ENCODE data around the gene MYO1C.
"Not testable (repeated sequence)": the region's sequence is repeated elsewhere in the genome, so short reads cannot be mapped to it uniquely, and the experiment has no call there.

- TF ChIP-seq, protein P1, sequence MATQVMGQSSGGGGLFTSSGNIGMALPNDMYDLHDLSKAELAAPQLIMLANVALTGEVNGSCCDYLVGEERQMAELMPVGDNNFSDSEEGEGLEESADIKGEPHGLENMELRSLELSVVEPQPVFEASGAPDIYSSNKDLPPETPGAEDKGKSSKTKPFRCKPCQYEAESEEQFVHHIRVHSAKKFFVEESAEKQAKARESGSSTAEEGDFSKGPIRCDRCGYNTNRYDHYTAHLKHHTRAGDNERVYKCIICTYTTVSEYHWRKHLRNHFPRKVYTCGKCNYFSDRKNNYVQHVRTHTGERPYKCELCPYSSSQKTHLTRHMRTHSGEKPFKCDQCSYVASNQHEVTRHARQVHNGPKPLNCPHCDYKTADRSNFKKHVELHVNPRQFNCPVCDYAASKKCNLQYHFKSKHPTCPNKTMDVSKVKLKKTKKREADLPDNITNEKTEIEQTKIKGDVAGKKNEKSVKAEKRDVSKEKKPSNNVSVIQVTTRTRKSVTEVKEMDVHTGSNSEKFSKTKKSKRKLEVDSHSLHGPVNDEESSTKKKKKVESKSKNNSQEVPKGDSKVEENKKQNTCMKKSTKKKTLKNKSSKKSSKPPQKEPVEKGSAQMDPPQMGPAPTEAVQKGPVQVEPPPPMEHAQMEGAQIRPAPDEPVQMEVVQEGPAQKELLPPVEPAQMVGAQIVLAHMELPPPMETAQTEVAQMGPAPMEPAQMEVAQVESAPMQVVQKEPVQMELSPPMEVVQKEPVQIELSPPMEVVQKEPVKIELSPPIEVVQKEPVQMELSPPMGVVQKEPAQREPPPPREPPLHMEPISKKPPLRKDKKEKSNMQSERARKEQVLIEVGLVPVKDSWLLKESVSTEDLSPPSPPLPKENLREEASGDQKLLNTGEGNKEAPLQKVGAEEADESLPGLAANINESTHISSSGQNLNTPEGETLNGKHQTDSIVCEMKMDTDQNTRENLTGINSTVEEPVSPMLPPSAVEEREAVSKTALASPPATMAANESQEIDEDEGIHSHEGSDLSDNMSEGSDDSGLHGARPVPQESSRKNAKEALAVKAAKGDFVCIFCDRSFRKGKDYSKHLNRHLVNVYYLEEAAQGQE (IDR thresholded peaks at IDR 0.05; ENCODE audit: insufficient read depth in 1 of 2, low read depth in 2 of 2, low read length in 1 of 2): not testable (repeated sequence)
- TF ChIP-seq, protein P2, sequence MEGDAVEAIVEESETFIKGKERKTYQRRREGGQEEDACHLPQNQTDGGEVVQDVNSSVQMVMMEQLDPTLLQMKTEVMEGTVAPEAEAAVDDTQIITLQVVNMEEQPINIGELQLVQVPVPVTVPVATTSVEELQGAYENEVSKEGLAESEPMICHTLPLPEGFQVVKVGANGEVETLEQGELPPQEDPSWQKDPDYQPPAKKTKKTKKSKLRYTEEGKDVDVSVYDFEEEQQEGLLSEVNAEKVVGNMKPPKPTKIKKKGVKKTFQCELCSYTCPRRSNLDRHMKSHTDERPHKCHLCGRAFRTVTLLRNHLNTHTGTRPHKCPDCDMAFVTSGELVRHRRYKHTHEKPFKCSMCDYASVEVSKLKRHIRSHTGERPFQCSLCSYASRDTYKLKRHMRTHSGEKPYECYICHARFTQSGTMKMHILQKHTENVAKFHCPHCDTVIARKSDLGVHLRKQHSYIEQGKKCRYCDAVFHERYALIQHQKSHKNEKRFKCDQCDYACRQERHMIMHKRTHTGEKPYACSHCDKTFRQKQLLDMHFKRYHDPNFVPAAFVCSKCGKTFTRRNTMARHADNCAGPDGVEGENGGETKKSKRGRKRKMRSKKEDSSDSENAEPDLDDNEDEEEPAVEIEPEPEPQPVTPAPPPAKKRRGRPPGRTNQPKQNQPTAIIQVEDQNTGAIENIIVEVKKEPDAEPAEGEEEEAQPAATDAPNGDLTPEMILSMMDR (IDR thresholded peaks at IDR 0.05): not testable (repeated sequence)
- not testable (repeated sequence) for TF ChIP-seq POLR2AphosphoS5 (IDR thresholded peaks at IDR 0.05; ENCODE audit: low read depth, low read length)
These were observed 34.4 kb upstream of the MYO1C start for GRCh38 chr17:1526876-1527275.
